Measurements from ENCODE around the gene AGRP.

The AGRP gene

GRCh38 chr16:67447508-67448076, 35.8 kb downstream of the AGRP start:
- FAIRE-seq (peak; percentile 77), DNase-seq (ENCODE audit: extremely low spot score, insufficient read length, low read depth) (peak; percentile 68)

GRCh38 chr16:67446968-67447507, 36.3 kb downstream of the AGRP start:
- DNase-seq (ENCODE audit: extremely low spot score, insufficient read length, low read depth) (no peak), FAIRE-seq (no peak)

GRCh38 chr16:67445913-67446907, 37.1 kb downstream of the AGRP start:
- FAIRE-seq (no peak), DNase-seq (ENCODE audit: extremely low spot score, insufficient read length, low read depth) (no peak)

GRCh38 chr16:67445441-67445912, 37.9 kb downstream of the AGRP start:
- FAIRE-seq (no peak), DNase-seq (ENCODE audit: extremely low spot score, insufficient read length, low read depth) (no peak)

- FAIRE-seq (no peak), DNase-seq (ENCODE audit: extremely low spot score, insufficient read length, low read depth) (no peak)
Measured at GRCh38 chr16:67445126-67445426, 38.3 kb downstream of the AGRP start.

- FAIRE-seq = no peak
Measured at GRCh38 chr16:67444259-67445125, 38.9 kb downstream of the AGRP start.

GRCh38 chr16:67443265-67443664, 40.1 kb downstream of the AGRP start:
- FAIRE-seq = no peak
- no peak for DNase-seq (ENCODE audit: extremely low spot score, insufficient read length, low read depth)

More at GRCh38 chr16:67444259-67445125, 38.9 kb downstream of the AGRP start:
- no peak for DNase-seq (ENCODE audit: extremely low spot score, insufficient read length, low read depth)

- no peak for FAIRE-seq
- no peak for DNase-seq (ENCODE audit: extremely low spot score, insufficient read length, low read depth)
Measured at GRCh38 chr16:67442581-67443255, 40.6 kb downstream of the AGRP start.

GRCh38 chr16:67441907-67442306, 41.4 kb downstream of the AGRP start:
- no peak for DNase-seq (ENCODE audit: extremely low spot score, insufficient read length, low read depth)
- no peak for FAIRE-seq

- no peak for FAIRE-seq
- no peak for DNase-seq (ENCODE audit: extremely low spot score, insufficient read length, low read depth)
Measured at GRCh38 chr16:67441271-67441753, 42.0 kb downstream of the AGRP start.

GRCh38 chr16:67438824-67439393, 44.4 kb downstream of the AGRP start:
- FAIRE-seq = no peak
- DNase-seq (ENCODE audit: extremely low spot score, insufficient read length, low read depth) = no peak

- no peak for FAIRE-seq
- DNase-seq (ENCODE audit: extremely low spot score, insufficient read length, low read depth) = no peak
Measured at GRCh38 chr16:67438098-67438791, 45.1 kb downstream of the AGRP start.

- DNase-seq (ENCODE audit: extremely low spot score, insufficient read length, low read depth) = no peak
Measured at GRCh38 chr16:67437513-67437912, 45.8 kb downstream of the AGRP start.

GRCh38 chr16:67436640-67437193, 46.6 kb downstream of the AGRP start:
- DNase-seq (ENCODE audit: extremely low spot score, insufficient read length, low read depth) (no peak), FAIRE-seq (no peak)

More at GRCh38 chr16:67437513-67437912, 45.8 kb downstream of the AGRP start:
- peak; percentile 64 for FAIRE-seq

GRCh38 chr16:67435758-67436164, 47.6 kb downstream of the AGRP start:
- DNase-seq (ENCODE audit: extremely low spot score, insufficient read length, low read depth) (no peak), FAIRE-seq (no peak)

- no peak for FAIRE-seq
- no peak for DNase-seq (ENCODE audit: extremely low spot score, insufficient read length, low read depth)
Measured at GRCh38 chr16:67433131-67433719, 50.1 kb downstream of the AGRP start.
